GM03348 (cell line): ENCODE data around the gene ABCD2.
"Not testable (repeated sequence)": the region's sequence is repeated elsewhere in the genome, so short reads cannot be mapped to it uniquely, and the experiment has no call there.

Experiments used
- DNase-seq: peaks from one replicate; pipeline ENCODE4 v3.0.0; 2012; ENCODE audit warnings: low spot score

ABCD2 gene

GRCh38 chr12:39538679-39539104 is 80.9 kb downstream of the ABCD2 start:
- DNase-seq = no peak

GRCh38 chr12:39533951-39534350 is 85.7 kb downstream of the ABCD2 start:
- DNase-seq = no peak

- DNase-seq = no peak
Measured at GRCh38 chr12:39532448-39532847, 87.2 kb downstream of the ABCD2 start.

- no peak for DNase-seq
Measured at GRCh38 chr12:39526974-39527373, 92.6 kb downstream of the ABCD2 start.

- DNase-seq = not testable (repeated sequence)
Measured at GRCh38 chr12:39522167-39522566, 97.4 kb downstream of the ABCD2 start.

GRCh38 chr12:39510001-39510400 is 109.6 kb downstream of the ABCD2 start:
- no peak for DNase-seq

- no peak for DNase-seq
Measured at GRCh38 chr12:39505554-39505953, 114.0 kb downstream of the ABCD2 start.

GRCh38 chr12:39505023-39505422 is 114.6 kb downstream of the ABCD2 start:
- DNase-seq = no peak

GRCh38 chr12:39503439-39503838 is 116.2 kb downstream of the ABCD2 start:
- peak; percentile 6 for DNase-seq

- DNase-seq = no peak
Measured at GRCh38 chr12:39502726-39503125, 116.9 kb downstream of the ABCD2 start.
